SU-DHL-6 (cell line): ENCODE data around the gene SNRNP200.

Experiments used
- H2AFZ ChIP-seq: fragments of 200-600 bp; sonication (generic); 2 replicates; pipeline ENCODE4 v1.6.1; 2014; ENCODE audit warnings: low read depth, mild to moderate bottlenecking, moderate library complexity, mixed read lengths, antibody characterized with exemption, low read length; ENCODE audit not compliant: severe bottlenecking
- H3F3A ChIP-seq: fragments of 200-600 bp; shearing (Covaris generic); 2 replicates; pipeline ENCODE4 v1.6.0; 2016; ENCODE audit warnings: antibody characterized with exemption, mild to moderate bottlenecking; ENCODE audit not compliant: insufficient read depth
- H3K27ac ChIP-seq: fragments of 200-600 bp; sonication (generic); 2 replicates; pipeline ENCODE4 v1.5.1; 2016; ENCODE audit warnings: low read depth, mild to moderate bottlenecking, low read length, moderate library complexity, mixed read lengths
- H3K27me3 ChIP-seq: fragments of 200-600 bp; sonication (generic), shearing (Covaris generic); 2 replicates; pipeline ENCODE4 v1.6.0; 2014; ENCODE audit warnings: mild to moderate bottlenecking, low read length
- H3K36me3 ChIP-seq: fragments of 200-600 bp; sonication (generic); 2 replicates; pipeline ENCODE4 v1.6.1; 2014; ENCODE audit warnings: mild to moderate bottlenecking, low read length, mixed read lengths
- H3K4me2 ChIP-seq: fragments of 300-600, 200-600 bp; shearing (Covaris generic), sonication (generic); 2 replicates; pipeline ENCODE4 v1.6.0; 2014; ENCODE audit warnings: low read length, low read depth, mild to moderate bottlenecking; ENCODE audit not compliant: poor library complexity, severe bottlenecking
- H3K4me3 ChIP-seq: fragments of 200-600 bp; sonication (generic); 2 replicates; pipeline ENCODE4 v1.5.1; 2014; ENCODE audit warnings: antibody characterized with exemption, low read length, mild to moderate bottlenecking, mixed read lengths; ENCODE audit not compliant: insufficient read depth, poor library complexity, severe bottlenecking
- H3K79me2 ChIP-seq: fragments of 200-600 bp; sonication (generic); 2 replicates; pipeline ENCODE4 v1.6.1; 2014; ENCODE audit warnings: mild to moderate bottlenecking, low read length, moderate library complexity; ENCODE audit not compliant: insufficient read depth
- H3K9ac ChIP-seq: fragments of 200-600 bp; sonication (generic); 2 replicates; pipeline ENCODE4 v1.7.0; 2014; ENCODE audit warnings: mild to moderate bottlenecking, low read length
- H3K9me2 ChIP-seq: fragments of 200-600 bp; sonication (generic); replicated peaks from 2 replicates; pipeline ENCODE4 v1.6.1; 2014; ENCODE audit warnings: low read length; ENCODE audit not compliant: insufficient read depth
- H3K9me3 ChIP-seq: fragments of 200-600 bp; sonication (generic); 2 replicates; pipeline ENCODE4 v1.6.1; 2014; ENCODE audit warnings: low read length, mixed read lengths; ENCODE audit not compliant: insufficient read depth
- H4K20me1 ChIP-seq: fragments of 200-600 bp; sonication (generic); 2 replicates; pipeline ENCODE4 v1.6.1; 2014; ENCODE audit warnings: low read depth, mild to moderate bottlenecking, antibody characterized with exemption, low read length, moderate library complexity, mixed read lengths
- EZH2phosphoT487 ChIP-seq: fragments of 200-600 bp; sonication (generic), shearing (Covaris generic); conservative IDR thresholded peaks from 2 replicates; pipeline ENCODE4 v1.6.1; 2018; ENCODE audit warnings: mild to moderate bottlenecking, antibody characterized with exemption, low read length, moderate library complexity, mixed read lengths
- TF ChIP-seq, protein P1 (sequence below): fragments of 200-600 bp; sonication (generic); IDR thresholded peaks from one replicate; pipeline ENCODE4 v1.5.1; 2017; ENCODE audit warnings: antibody characterized with exemption, mild to moderate bottlenecking, low read length, moderate library complexity; ENCODE audit not compliant: insufficient read depth, poor library complexity, severe bottlenecking

The SNRNP200 gene

DNA sequence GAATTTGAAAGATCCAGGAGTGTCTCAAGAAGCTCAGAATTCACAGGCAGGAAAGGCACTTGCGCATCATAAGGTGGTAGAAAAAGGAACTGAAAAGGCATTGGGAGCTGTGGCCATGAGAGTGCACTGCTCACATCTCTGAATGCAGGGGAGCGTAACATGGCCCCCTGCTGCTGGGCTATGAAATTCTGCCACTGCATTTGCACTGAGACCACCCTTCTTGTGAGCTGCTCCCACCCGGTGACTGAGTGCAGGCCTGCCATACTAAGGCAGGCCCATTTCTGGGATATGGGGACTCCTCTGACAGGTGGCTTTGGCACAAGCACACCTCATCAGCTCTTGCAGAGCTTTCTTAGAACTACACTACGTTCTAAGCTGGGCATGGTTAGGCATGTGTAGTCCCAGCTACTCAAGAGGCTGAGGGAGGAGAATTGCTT lies 71.4 kb downstream of the SNRNP200 start:
- Histone ChIP-seq H3K9ac (no peak overlapping the region), H3K27me3 (no peaks in the 10 kb centered on the region), H3K27ac (no peak overlapping the region), H3F3A (no peaks in the 10 kb centered on the region), H3K9me3 (no peaks in the 10 kb centered on the region), H2AFZ (no peak overlapping the region), H3K4me2 (no peak overlapping the region), H4K20me1 (no peaks in the 10 kb centered on the region), H3K79me2 (no peaks in the 10 kb centered on the region), H3K4me3 (no peak overlapping the region), H3K36me3 (no peaks in the 10 kb centered on the region), H3K9me2 (no peaks in the 10 kb centered on the region)
- no peak for TF ChIP-seq EZH2phosphoT487
- TF ChIP-seq, protein P1, sequence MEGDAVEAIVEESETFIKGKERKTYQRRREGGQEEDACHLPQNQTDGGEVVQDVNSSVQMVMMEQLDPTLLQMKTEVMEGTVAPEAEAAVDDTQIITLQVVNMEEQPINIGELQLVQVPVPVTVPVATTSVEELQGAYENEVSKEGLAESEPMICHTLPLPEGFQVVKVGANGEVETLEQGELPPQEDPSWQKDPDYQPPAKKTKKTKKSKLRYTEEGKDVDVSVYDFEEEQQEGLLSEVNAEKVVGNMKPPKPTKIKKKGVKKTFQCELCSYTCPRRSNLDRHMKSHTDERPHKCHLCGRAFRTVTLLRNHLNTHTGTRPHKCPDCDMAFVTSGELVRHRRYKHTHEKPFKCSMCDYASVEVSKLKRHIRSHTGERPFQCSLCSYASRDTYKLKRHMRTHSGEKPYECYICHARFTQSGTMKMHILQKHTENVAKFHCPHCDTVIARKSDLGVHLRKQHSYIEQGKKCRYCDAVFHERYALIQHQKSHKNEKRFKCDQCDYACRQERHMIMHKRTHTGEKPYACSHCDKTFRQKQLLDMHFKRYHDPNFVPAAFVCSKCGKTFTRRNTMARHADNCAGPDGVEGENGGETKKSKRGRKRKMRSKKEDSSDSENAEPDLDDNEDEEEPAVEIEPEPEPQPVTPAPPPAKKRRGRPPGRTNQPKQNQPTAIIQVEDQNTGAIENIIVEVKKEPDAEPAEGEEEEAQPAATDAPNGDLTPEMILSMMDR: no peak

GRCh38 chr2:96233436-96233835 lies 71.9 kb downstream of the SNRNP200 start:
- H3K27ac ChIP-seq: no peak overlapping the region
- no peaks in the 10 kb centered on the region for H3F3A ChIP-seq
- no peaks in the 10 kb centered on the region for H3K9me3 ChIP-seq
- no peak overlapping the region for H3K4me3 ChIP-seq
- no peak for TF ChIP-seq EZH2phosphoT487
- TF ChIP-seq, protein P1: no peak
- H3K4me2 ChIP-seq: no peak overlapping the region
- no peaks in the 10 kb centered on the region for H3K27me3 ChIP-seq
- no peaks in the 10 kb centered on the region for H4K20me1 ChIP-seq
- H3K9me2 ChIP-seq: no peaks in the 10 kb centered on the region
- H3K79me2 ChIP-seq: no peaks in the 10 kb centered on the region
- no peak overlapping the region for H3K9ac ChIP-seq
- H3K36me3 ChIP-seq: no peaks in the 10 kb centered on the region
- no peak overlapping the region for H2AFZ ChIP-seq

GRCh38 chr2:96231316-96231715 lies 74.0 kb downstream of the SNRNP200 start:
- Histone ChIP-seq H3K27me3 (no peaks in the 10 kb centered on the region), H3K4me3 (no peak overlapping the region), H3K9me2 (no peaks in the 10 kb centered on the region), H2AFZ (no peak overlapping the region), H3K4me2 (no peak overlapping the region), H3K36me3 (no peaks in the 10 kb centered on the region), H3K9me3 (no peaks in the 10 kb centered on the region), H3K27ac (no peak overlapping the region), H3K79me2 (no peaks in the 10 kb centered on the region), H3F3A (no peaks in the 10 kb centered on the region), H4K20me1 (no peaks in the 10 kb centered on the region), H3K9ac (no peak overlapping the region)
- TF ChIP-seq EZH2phosphoT487: no peak
- TF ChIP-seq, protein P1: no peak
